ENCODE data around the gene SEMA6C. TPM values are rescaled to one million over a fixed set of nuclear protein-coding genes. Genes with fewer than 3 reads are reported as not detected.

Gene SEMA6C
- total RNA-seq, 1 experiment from 2014 or later: 2.0 TPM

DNA sequence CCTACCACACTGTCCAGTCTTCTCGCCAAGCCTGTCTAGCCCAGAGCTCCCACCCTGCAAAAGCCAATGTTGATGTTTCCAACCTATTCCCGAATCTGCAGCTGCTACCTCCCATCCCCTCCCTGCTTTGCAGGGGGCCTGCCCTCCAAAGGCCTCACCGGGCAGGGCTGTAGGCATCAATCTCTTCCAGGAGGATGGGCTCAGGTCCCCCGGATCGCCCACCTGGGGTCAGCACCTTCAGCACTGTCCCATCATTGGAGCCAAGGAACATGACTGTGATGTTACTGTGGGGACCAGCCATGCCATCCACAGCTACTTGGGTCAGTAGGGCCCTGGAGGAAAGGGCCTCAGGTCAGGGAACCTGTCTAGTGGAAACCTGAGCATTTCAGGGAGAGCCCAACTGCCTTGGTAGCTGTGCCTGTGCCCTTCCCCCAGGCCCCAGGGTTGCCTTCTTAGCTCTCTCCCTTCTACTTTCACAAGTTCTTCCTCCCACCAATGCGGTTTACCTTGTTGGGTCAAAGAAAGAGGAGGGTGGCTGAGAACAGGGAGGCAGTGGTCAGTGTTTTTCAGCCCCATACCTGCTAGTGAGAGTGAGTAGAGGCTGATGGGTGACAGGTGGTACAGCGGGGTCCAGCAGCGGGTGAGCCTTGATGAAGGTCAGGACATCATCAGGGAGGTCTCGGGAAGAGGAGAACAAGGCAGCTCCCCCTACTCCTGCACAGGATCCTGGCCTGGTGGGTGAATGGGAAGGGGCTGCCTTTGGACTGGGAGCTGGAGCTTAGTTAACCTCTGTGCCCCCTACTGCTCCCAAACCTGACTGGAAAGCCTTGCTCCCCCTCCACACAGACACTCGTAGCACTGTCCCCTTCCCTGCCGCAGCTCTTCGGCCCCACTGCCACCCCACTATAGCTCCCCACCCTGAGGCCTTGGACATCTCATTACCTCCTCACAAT is 10.7 kb downstream of the SEMA6C start:
- H3K9me2 ChIP-seq (replicated peaks; ENCODE audit: low read length): no peaks in the 10 kb centered on the region
- H3K27me3 ChIP-seq (ENCODE audit: low read length): no peaks in the 10 kb centered on the region
- no peak overlapping the region for H3K27ac ChIP-seq (ENCODE audit: low read length)
- no peak overlapping the region for H3K9ac ChIP-seq (ENCODE audit: low read length)
- TF ChIP-seq, protein P1, sequence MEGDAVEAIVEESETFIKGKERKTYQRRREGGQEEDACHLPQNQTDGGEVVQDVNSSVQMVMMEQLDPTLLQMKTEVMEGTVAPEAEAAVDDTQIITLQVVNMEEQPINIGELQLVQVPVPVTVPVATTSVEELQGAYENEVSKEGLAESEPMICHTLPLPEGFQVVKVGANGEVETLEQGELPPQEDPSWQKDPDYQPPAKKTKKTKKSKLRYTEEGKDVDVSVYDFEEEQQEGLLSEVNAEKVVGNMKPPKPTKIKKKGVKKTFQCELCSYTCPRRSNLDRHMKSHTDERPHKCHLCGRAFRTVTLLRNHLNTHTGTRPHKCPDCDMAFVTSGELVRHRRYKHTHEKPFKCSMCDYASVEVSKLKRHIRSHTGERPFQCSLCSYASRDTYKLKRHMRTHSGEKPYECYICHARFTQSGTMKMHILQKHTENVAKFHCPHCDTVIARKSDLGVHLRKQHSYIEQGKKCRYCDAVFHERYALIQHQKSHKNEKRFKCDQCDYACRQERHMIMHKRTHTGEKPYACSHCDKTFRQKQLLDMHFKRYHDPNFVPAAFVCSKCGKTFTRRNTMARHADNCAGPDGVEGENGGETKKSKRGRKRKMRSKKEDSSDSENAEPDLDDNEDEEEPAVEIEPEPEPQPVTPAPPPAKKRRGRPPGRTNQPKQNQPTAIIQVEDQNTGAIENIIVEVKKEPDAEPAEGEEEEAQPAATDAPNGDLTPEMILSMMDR (conservative IDR thresholded peaks at IDR 0.05; ENCODE audit: low read depth, low read length): no peak
- TF ChIP-seq EZH2 (IDR thresholded peaks at IDR 0.05; ENCODE audit: low read length, unreplicated experiment): no peak
- no peak for TF ChIP-seq EZH2phosphoT487 (IDR thresholded peaks at IDR 0.05; ENCODE audit: borderline replicate concordance, low read length)
- no peaks in the 10 kb centered on the region for H4K20me1 ChIP-seq (ENCODE audit: low read length)
- no peak for DNase-seq
- H3K4me3 ChIP-seq (ENCODE audit: low read length): no peak overlapping the region
- ChIA-PET POLR2A (ENCODE audit: unreplicated experiment) (no interaction called here), CTCF (no interaction called here)
- no peak overlapping the region for H2AFZ ChIP-seq (ENCODE audit: low read length)
- no peak for ATAC-seq
- H3K4me1 ChIP-seq (ENCODE audit: insufficient read depth, low read length): no peaks in the 10 kb centered on the region
- no TSS peak for BruUV-seq (replicated peaks)
- H3F3A ChIP-seq (ENCODE audit: low read length, unreplicated experiment): no peaks in the 10 kb centered on the region
- H3K9me3 ChIP-seq (ENCODE audit: low read length): no peaks in the 10 kb centered on the region
- H3K4me2 ChIP-seq (ENCODE audit: low read length): no peak overlapping the region
- H3K36me3 ChIP-seq (ENCODE audit: low read depth, low read length): no peaks in the 10 kb centered on the region
- intact Hi-C loops (cut with micrococcal nuclease): no loop called here
- no peaks in the 10 kb centered on the region for H3K79me2 ChIP-seq (ENCODE audit: low read length)

DNA sequence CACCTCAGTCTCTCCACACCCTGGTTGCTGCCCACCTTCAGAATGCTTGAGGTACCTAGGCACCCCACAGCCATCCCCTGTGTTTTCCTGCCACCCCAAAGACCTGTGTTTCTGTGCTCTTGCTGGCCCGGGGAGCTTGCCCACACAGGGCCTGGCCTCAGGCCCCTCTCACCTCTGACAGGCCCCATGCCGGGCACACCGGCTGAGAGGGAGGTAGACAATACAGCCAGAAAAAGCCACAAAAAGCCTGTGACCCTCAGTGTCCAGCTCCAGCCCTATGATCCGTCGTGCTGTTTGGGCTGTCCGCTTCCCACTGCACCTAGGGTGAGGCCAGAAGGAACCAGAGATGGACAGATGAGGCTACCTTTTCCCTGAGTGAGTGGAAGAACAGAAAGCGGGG is 11.4 kb downstream of the SEMA6C start:
- no peak overlapping the region for H3K9ac ChIP-seq (ENCODE audit: low read length)
- DNase-seq (no peak), ATAC-seq (no peak)
- TF ChIP-seq, protein P1 (conservative IDR thresholded peaks at IDR 0.05; ENCODE audit: low read depth, low read length): no peak
- TF ChIP-seq EZH2phosphoT487 (IDR thresholded peaks at IDR 0.05; ENCODE audit: borderline replicate concordance, low read length) (no peak), EZH2 (IDR thresholded peaks at IDR 0.05; ENCODE audit: low read length, unreplicated experiment) (no peak)
- H3K4me3 ChIP-seq (ENCODE audit: low read length): no peak overlapping the region
- no peaks in the 10 kb centered on the region for H3K4me1 ChIP-seq (ENCODE audit: insufficient read depth, low read length)
- no TSS peak for BruUV-seq (replicated peaks)
- H3K9me3 ChIP-seq (ENCODE audit: low read length): no peaks in the 10 kb centered on the region
- no peaks in the 10 kb centered on the region for H3K9me2 ChIP-seq (replicated peaks; ENCODE audit: low read length)
- H3F3A ChIP-seq (ENCODE audit: low read length, unreplicated experiment): no peaks in the 10 kb centered on the region
- H3K27me3 ChIP-seq (ENCODE audit: low read length): no peaks in the 10 kb centered on the region
- H4K20me1 ChIP-seq (ENCODE audit: low read length): no peaks in the 10 kb centered on the region
- intact Hi-C loops (cut with micrococcal nuclease): no loop called here
- no peak overlapping the region for H3K4me2 ChIP-seq (ENCODE audit: low read length)
- CTCF ChIA-PET: no interaction called here
- no peak overlapping the region for H3K27ac ChIP-seq (ENCODE audit: low read length)
- POLR2A ChIA-PET (ENCODE audit: unreplicated experiment): no interaction called here
- H2AFZ ChIP-seq (ENCODE audit: low read length): no peak overlapping the region
- no peaks in the 10 kb centered on the region for H3K36me3 ChIP-seq (ENCODE audit: low read depth, low read length)
- no peaks in the 10 kb centered on the region for H3K79me2 ChIP-seq (ENCODE audit: low read length)

GRCh38 chr1:151134396-151134795 is 12.0 kb downstream of the SEMA6C start:
- no TSS peak for BruUV-seq (replicated peaks)

More at GRCh38 chr1:151134396-151134795, 12.0 kb downstream of the SEMA6C start:
- ChIA-PET CTCF (no interaction called here), POLR2A (ENCODE audit: unreplicated experiment) (no interaction called here)
- H3K4me3 ChIP-seq (ENCODE audit: low read length): no peak overlapping the region
- no peak overlapping the region for H3K4me2 ChIP-seq (ENCODE audit: low read length)
- H3K36me3 ChIP-seq (ENCODE audit: low read depth, low read length): no peaks in the 10 kb centered on the region
- H2AFZ ChIP-seq (ENCODE audit: low read length): no peak overlapping the region
- no peaks in the 10 kb centered on the region for H3K27me3 ChIP-seq (ENCODE audit: low read length)
- no peaks in the 10 kb centered on the region for H3K9me2 ChIP-seq (replicated peaks; ENCODE audit: low read length)
- TF ChIP-seq EZH2 (IDR thresholded peaks at IDR 0.05; ENCODE audit: low read length, unreplicated experiment) (no peak), EZH2phosphoT487 (IDR thresholded peaks at IDR 0.05; ENCODE audit: borderline replicate concordance, low read length) (no peak)
- TF ChIP-seq, protein P1 (conservative IDR thresholded peaks at IDR 0.05; ENCODE audit: low read depth, low read length): no peak
- ATAC-seq (no peak), DNase-seq (no peak)
- H3K9me3 ChIP-seq (ENCODE audit: low read length): no peaks in the 10 kb centered on the region
- H3K79me2 ChIP-seq (ENCODE audit: low read length): no peaks in the 10 kb centered on the region
- no peaks in the 10 kb centered on the region for H3K4me1 ChIP-seq (ENCODE audit: insufficient read depth, low read length)
- H3K27ac ChIP-seq (ENCODE audit: low read length): no peak overlapping the region
- H3K9ac ChIP-seq (ENCODE audit: low read length): no peak overlapping the region
- H3F3A ChIP-seq (ENCODE audit: low read length, unreplicated experiment): no peaks in the 10 kb centered on the region
- intact Hi-C loops (cut with micrococcal nuclease): no loop called here
- H4K20me1 ChIP-seq (ENCODE audit: low read length): no peaks in the 10 kb centered on the region

All from PC-3 (cell line).